Endothelial cell of umbilical vein (primary cell): ENCODE data around the gene ARHGEF28.

ENCODE experiments used
- CTCF ChIP-seq, 2 donors: IDR thresholded peaks; 1 replicate in 1 of 2; 2 replicates in 1 of 2; pipeline ENCODE4 v1.5.1; 2011; ENCODE audit warnings: low read length in 2 of 2, mild to moderate bottlenecking in 2 of 2, moderate library complexity in 2 of 2, control low read depth in 1 of 2, inconsistent platforms in 1 of 2, low read depth in 1 of 2; ENCODE audit not compliant: insufficient read depth in 1 of 2; ENCODE audit errors: extremely low read depth in 1 of 2
- EZH2 ChIP-seq: IDR thresholded peaks from 2 replicates; pipeline ENCODE4 v1.6.1; 2012; ENCODE audit warnings: borderline replicate concordance, low read depth, mild to moderate bottlenecking, moderate library complexity, low read length, inconsistent platforms; ENCODE audit not compliant: severe bottlenecking
- MYC ChIP-seq: IDR thresholded peaks from one replicate; pipeline ENCODE4 v1.6.1; 2011; ENCODE audit warnings: mild to moderate bottlenecking, low read depth, low read length
- POLR2A ChIP-seq: IDR thresholded peaks from 2 replicates; pipeline ENCODE4 v1.6.1; 2012; ENCODE audit warnings: low read depth, mild to moderate bottlenecking, control low read depth, low read length
- POLR2AphosphoS5 ChIP-seq: IDR thresholded peaks from 2 replicates; pipeline ENCODE4 v1.6.1; 2012; ENCODE audit warnings: low read depth, mild to moderate bottlenecking, control low read depth, low read length, moderate library complexity; ENCODE audit not compliant: insufficient read depth
- TF ChIP-seq, protein P1 (sequence below): IDR thresholded peaks from 2 replicates; pipeline ENCODE4 v1.6.1; 2011; ENCODE audit not compliant: insufficient read depth, insufficient read length

DNA sequence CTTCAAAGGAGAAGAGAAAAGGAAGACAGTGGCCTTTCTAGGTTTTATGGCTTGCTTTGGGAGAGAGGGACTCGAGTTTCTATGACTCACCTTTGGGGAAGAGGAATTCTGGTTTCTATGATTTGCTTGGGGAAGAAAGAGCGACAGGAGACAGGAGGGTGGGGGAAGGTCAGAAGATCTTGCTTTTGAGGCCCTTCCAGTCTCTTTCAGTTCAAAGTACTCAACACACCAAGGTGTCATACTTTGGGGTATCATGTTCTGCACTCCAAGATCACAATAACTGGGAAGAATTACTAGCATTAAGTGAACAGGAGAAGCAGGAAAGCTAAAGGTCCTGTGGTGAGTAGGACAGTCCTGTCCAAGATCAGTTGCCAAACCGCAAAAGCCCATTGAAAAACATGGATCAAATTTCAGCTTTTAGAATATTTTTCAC, 324.5 kb downstream of the ARHGEF28 start:
- no peak for TF ChIP-seq MYC
- TF ChIP-seq POLR2A = no peak
- TF ChIP-seq CTCF (IDR thresholded peaks at IDR 0.05; ENCODE audit: extremely low read depth in 1 of 2, insufficient read depth in 1 of 2, low read depth in 1 of 2, low read length in 2 of 2) = no peak
- no peak for TF ChIP-seq POLR2AphosphoS5
- TF ChIP-seq, protein P1, sequence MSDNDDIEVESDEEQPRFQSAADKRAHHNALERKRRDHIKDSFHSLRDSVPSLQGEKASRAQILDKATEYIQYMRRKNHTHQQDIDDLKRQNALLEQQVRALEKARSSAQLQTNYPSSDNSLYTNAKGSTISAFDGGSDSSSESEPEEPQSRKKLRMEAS = no peak
- no peak for TF ChIP-seq EZH2
